ENCODE data around the gene HLA-DQB1.
"Not testable (repeated sequence)": the region's sequence is repeated elsewhere in the genome, so short reads cannot be mapped to it uniquely, and the experiment has no call there.

HLA-DQB1 gene

GRCh38 chr6:32666420-32667300, at the start of gene HLA-DQB1:
TSS of gene HLA-DQB1 (minus strand) at chr6:32666657. CDS start at chr6:32666607, 50 bp downstream.
- DNase-seq (ENCODE audit: low read depth in 1 of 2, low spot score in 1 of 2) = peak in 1 of 2 donors; percentile 46

- no peak for DNase-seq (ENCODE audit: low read depth in 1 of 2, low spot score in 1 of 2)
Observed at GRCh38 chr6:32713241-32713640, 46.8 kb upstream of the HLA-DQB1 start.

GRCh38 chr6:32709625-32710024, 43.2 kb upstream of the HLA-DQB1 start:
- no peak for DNase-seq (ENCODE audit: low read depth in 1 of 2, low spot score in 1 of 2)

GRCh38 chr6:32705164-32705563, 38.7 kb upstream of the HLA-DQB1 start:
- DNase-seq (ENCODE audit: low read depth in 1 of 2, low spot score in 1 of 2) = not testable (repeated sequence)

- no peak for DNase-seq (ENCODE audit: low read depth in 1 of 2, low spot score in 1 of 2)
Observed at GRCh38 chr6:32703347-32703746, 36.9 kb upstream of the HLA-DQB1 start.

- peak in 1 of 2 donors; percentile 19 for DNase-seq (ENCODE audit: low read depth in 1 of 2, low spot score in 1 of 2)
Observed at GRCh38 chr6:32700391-32701040, 34.1 kb upstream of the HLA-DQB1 start.

GRCh38 chr6:32697031-32697430, 30.6 kb upstream of the HLA-DQB1 start:
- no peak for DNase-seq (ENCODE audit: low read depth in 1 of 2, low spot score in 1 of 2)

GRCh38 chr6:32692019-32692418, 25.6 kb upstream of the HLA-DQB1 start:
- peak in 1 of 2 donors; percentile 42 for DNase-seq (ENCODE audit: low read depth in 1 of 2, low spot score in 1 of 2)

GRCh38 chr6:32689531-32690501, 23.4 kb upstream of the HLA-DQB1 start:
- DNase-seq (ENCODE audit: low read depth in 1 of 2, low spot score in 1 of 2) = no peak

GRCh38 chr6:32685603-32686002, 19.1 kb upstream of the HLA-DQB1 start:
- DNase-seq (ENCODE audit: low read depth in 1 of 2, low spot score in 1 of 2) = peak in 1 of 2 donors; percentile 15

- no peak for DNase-seq (ENCODE audit: low read depth in 1 of 2, low spot score in 1 of 2)
Observed at GRCh38 chr6:32684246-32684645, 17.8 kb upstream of the HLA-DQB1 start.

- no peak for DNase-seq (ENCODE audit: low read depth in 1 of 2, low spot score in 1 of 2)
Observed at GRCh38 chr6:32680055-32680454, 13.6 kb upstream of the HLA-DQB1 start.

GRCh38 chr6:32679492-32679891, 13.0 kb upstream of the HLA-DQB1 start:
- DNase-seq (ENCODE audit: low read depth in 1 of 2, low spot score in 1 of 2) = no peak

- not testable (repeated sequence) for DNase-seq (ENCODE audit: low read depth in 1 of 2, low spot score in 1 of 2)
Observed at GRCh38 chr6:32674123-32674522, 7.7 kb upstream of the HLA-DQB1 start.

GRCh38 chr6:32671908-32672307, 5.5 kb upstream of the HLA-DQB1 start:
- DNase-seq (ENCODE audit: low read depth in 1 of 2, low spot score in 1 of 2) = not testable (repeated sequence)

- no peak for DNase-seq (ENCODE audit: low read depth in 1 of 2, low spot score in 1 of 2)
Observed at GRCh38 chr6:32669893-32670292, 3.4 kb upstream of the HLA-DQB1 start.

GRCh38 chr6:32669240-32669639, 2.8 kb upstream of the HLA-DQB1 start:
- DNase-seq (ENCODE audit: low read depth in 1 of 2, low spot score in 1 of 2) = no peak

- peak in 1 of 2 donors; percentile 51 for DNase-seq (ENCODE audit: low read depth in 1 of 2, low spot score in 1 of 2)
Observed at GRCh38 chr6:32668226-32668747, 1.8 kb upstream of the HLA-DQB1 start.

GRCh38 chr6:32665661-32666060, 796 bp downstream of the HLA-DQB1 start:
- no peak for DNase-seq (ENCODE audit: low read depth in 1 of 2, low spot score in 1 of 2)

- DNase-seq (ENCODE audit: low read depth in 1 of 2, low spot score in 1 of 2) = peak in 1 of 2 donors; percentile 14
Observed at GRCh38 chr6:32664827-32665362, 1.6 kb downstream of the HLA-DQB1 start.

GRCh38 chr6:32664354-32664753, 2.1 kb downstream of the HLA-DQB1 start:
- no peak for DNase-seq (ENCODE audit: low read depth in 1 of 2, low spot score in 1 of 2)
